K562 (cell line): ENCODE data around the gene IL11. TPM values are rescaled to one million over a fixed set of nuclear protein-coding genes. Genes with fewer than 3 reads are reported as not detected.

Source experiments
- ARID2 ChIP-seq: fragments of 450-650 bp; IDR thresholded peaks from 2 replicates; pipeline ENCODE4 v1.6.1; 2017; ENCODE audit warnings: antibody characterized with exemption, mild to moderate bottlenecking
- CBX5 ChIP-seq: IDR thresholded peaks from 2 replicates; pipeline ENCODE4 v1.6.1; 2014; ENCODE audit warnings: low read depth, borderline replicate concordance
- CBX8 ChIP-seq: fragments of 200-600 bp; sonication (generic); IDR thresholded peaks from 2 replicates; pipeline ENCODE4 v1.6.1; 2012; ENCODE audit warnings: borderline replicate concordance, mixed run types, low read depth, mild to moderate bottlenecking, moderate library complexity, mixed read lengths, low read length, control low read depth, inconsistent platforms; ENCODE audit not compliant: poor library complexity, severe bottlenecking; ENCODE audit errors: extremely low read depth
- CTBP1 ChIP-seq: fragments of 450-650 bp; IDR thresholded peaks from 2 replicates; pipeline ENCODE4 v1.6.1; 2016; ENCODE audit warnings: borderline replicate concordance
- DDX20 ChIP-seq: fragments of 450-650 bp; IDR thresholded peaks from 2 replicates; pipeline ENCODE4 v1.6.1; 2016; ENCODE audit warnings: missing genetic modification characterization, low read depth, mild to moderate bottlenecking, missing compliant biosample characterization, moderate library complexity
- ETV1 ChIP-seq: fragments of 450-650 bp; conservative IDR thresholded peaks from 2 replicates; pipeline ENCODE4 v1.6.1; 2016; ENCODE audit warnings: missing genetic modification characterization, control low read depth, low read depth, missing compliant biosample characterization
- HDGF ChIP-seq: fragments of 450-650 bp; IDR thresholded peaks from 2 replicates; pipeline ENCODE4 v1.6.1; 2016
- HNRNPK ChIP-seq: fragments of 200-400 bp; formaldehyde crosslinking; IDR thresholded peaks from one replicate; pipeline ENCODE4 v1.6.1; 2018; ENCODE audit warnings: mild to moderate bottlenecking, low read depth, low read length; ENCODE audit not compliant: poor library complexity, severe bottlenecking
- MTA3 ChIP-seq: fragments of 450-650 bp; formaldehyde crosslinking; IDR thresholded peaks from 2 replicates; pipeline ENCODE4 v1.6.1; 2017; ENCODE audit warnings: mild to moderate bottlenecking, borderline replicate concordance
- NCOA6 ChIP-seq: fragments of 450-650 bp; IDR thresholded peaks from 2 replicates; pipeline ENCODE4 v1.6.1; 2017; ENCODE audit warnings: mild to moderate bottlenecking
- NR1H2 ChIP-seq: sonication (generic); formaldehyde crosslinking; IDR thresholded peaks from 2 replicates; pipeline ENCODE4 v1.4.0; 2020; ENCODE audit warnings: mild to moderate bottlenecking, missing genetic modification reagents
- POLR3A ChIP-seq: IDR thresholded peaks from 2 replicates; pipeline ENCODE4 v1.6.1; 2011; ENCODE audit warnings: borderline replicate concordance, mild to moderate bottlenecking, moderate library complexity; ENCODE audit not compliant: insufficient read length, insufficient read depth; ENCODE audit errors: extremely low read depth
- PPARD ChIP-seq: fragments of 250-450 bp; sonication (Bioruptor Pico); IDR thresholded peaks from 2 replicates; pipeline ENCODE4 v1.8.0; 2022; ENCODE audit warnings: inconsistent platforms, mild to moderate bottlenecking, moderate library complexity
- PTBP1 ChIP-seq: fragments of 200-400 bp; formaldehyde crosslinking; IDR thresholded peaks from 2 replicates; pipeline ENCODE4 v1.6.1; 2017; ENCODE audit warnings: low read depth, low read length
- RAD21 ChIP-seq, 2 experiments: fragments of 250-450 bp in 1 of 2; fragments of 450-650 bp in 1 of 2; sonication (Bioruptor Pico) in 1 of 2; formaldehyde crosslinking in 1 of 2; IDR thresholded peaks in 1 of 2; conservative IDR thresholded peaks in 1 of 2; 2 replicates each; pipeline versions ENCODE4 v1.4.0 to v1.8.0; 2020 to 2022; ENCODE audit warnings: mild to moderate bottlenecking in 2 of 2, moderate library complexity in 1 of 2
- SAP30 ChIP-seq: fragments of 200-600 bp; sonication (generic); IDR thresholded peaks from 2 replicates; pipeline ENCODE4 v1.6.1; 2012; ENCODE audit warnings: borderline replicate concordance, low read depth, mild to moderate bottlenecking, moderate library complexity, low read length, control low read depth, inconsistent platforms; ENCODE audit not compliant: insufficient read depth, poor library complexity, severe bottlenecking
- SMARCA5 ChIP-seq: fragments of 450-650 bp; IDR thresholded peaks from 2 replicates; pipeline ENCODE4 v1.6.1; 2016
- STAT5B ChIP-seq: fragments of 250-450 bp; sonication (Bioruptor Pico); IDR thresholded peaks from 2 replicates; pipeline ENCODE4 v1.8.0; 2021; ENCODE audit warnings: mild to moderate bottlenecking, inconsistent platforms
- TCFL5 ChIP-seq: fragments of 250-450 bp; sonication (Bioruptor Pico); conservative IDR thresholded peaks from 2 replicates; pipeline ENCODE4 v1.6.1; 2021; ENCODE audit warnings: mild to moderate bottlenecking, moderate library complexity, matching md5 sums
- U2AF2 ChIP-seq: fragments of 200-400 bp; formaldehyde crosslinking; optimal IDR thresholded peaks from 2 replicates; pipeline ENCODE3; 2017; ENCODE audit warnings: low read depth, mild to moderate bottlenecking, low read length
- ZC3H11A ChIP-seq: IDR thresholded peaks from 2 replicates; pipeline ENCODE4 v1.6.1; 2012; ENCODE audit warnings: low read depth, low read length, improper control_type of control experiment
- ZHX1 ChIP-seq: fragments of 150-350 bp; conservative IDR thresholded peaks from 2 replicates; pipeline ENCODE4 v1.6.1; 2014; ENCODE audit warnings: low read length
- ZNF175 ChIP-seq: fragments of 200-800 bp; sonication (Bioruptor generic); IDR thresholded peaks from 2 replicates; pipeline ENCODE4 v1.6.1; 2016; ENCODE audit warnings: low read depth, mild to moderate bottlenecking, missing genetic modification characterization, missing compliant biosample characterization
- ZNF239 ChIP-seq: fragments of 250-450 bp; sonication (Bioruptor Pico); IDR thresholded peaks from 2 replicates; pipeline ENCODE4 v1.4.0; 2020; ENCODE audit warnings: mild to moderate bottlenecking
- ZNF263 ChIP-seq: sonication (generic); formaldehyde crosslinking; IDR thresholded peaks from 2 replicates; pipeline ENCODE4 v1.8.0; 2022; ENCODE audit warnings: mild to moderate bottlenecking, missing genetic modification reagents, borderline replicate concordance
- ZNF384 ChIP-seq: IDR thresholded peaks from 2 replicates; pipeline ENCODE4 v1.6.1; 2012; ENCODE audit warnings: low read depth, low read length, improper control_type of control experiment
- ZNF408 ChIP-seq: fragments of 250-450 bp; sonication (Bioruptor Pico); IDR thresholded peaks from 2 replicates; pipeline ENCODE4 v1.4.0; 2020; ENCODE audit warnings: low read depth, mild to moderate bottlenecking, moderate library complexity
- polyA plus RNA-seq, 8 experiments: library from polyadenylated mRNA; depleted of rRNA in 4 of 8; stranded (reverse) in 5 of 8; unstranded in 3 of 8; fragments of >200 nt; fragmentation: Nextera tagmentation in 2 of 8; fragmentation: Illumina TruSeq in 1 of 8; extraction: Ambion mirVana in 2 of 8; extraction: Trizol in 1 of 8; gene quantifications; 2 replicates each; pipeline versions ENCODE4 v1.2.1 to v1.2.3, GENCODE V29; 2011 to 2014; ENCODE audit warnings: inconsistent platforms in 1 of 8, missing spikeins in 1 of 8
- total RNA-seq, 7 experiments: library from RNA; depleted of rRNA in 6 of 7; stranded (reverse); fragments of >200 nt in 6 of 7; fragmentation: Illumina TruSeq in 2 of 7; extraction: Trizol in 2 of 7; gene quantifications; 2 replicates each; pipeline versions ENCODE4 v1.2.1 to v1.2.3, GENCODE V29; 2011 to 2021; ENCODE audit warnings: low replicate concordance in 1 of 7

IL11 gene
- total and polyA plus RNA-seq, 9 of the 15 experiments (the other 6 are each of a cell fraction or from before 2014, with no cell fraction given): 0.04 to 0.42 (median 0.06) TPM; not detected in 6

- TF ChIP-seq TCFL5 (CRISPR knock-in tag) (no peak), CTBP1 (peak; percentile 26; the same call in 1 of the 2 replicates), ZNF175 (CRISPR knock-in tag) (no peak), SMARCA5 (0 out of 2 replicates have a peak, but pooled peaks have one; percentile 64), ETV1 (tag) (no peak; the same call in 1 of the 2 replicates), HNRNPK (no peak), STAT5B (no peak), PTBP1 (peak; percentile 64; the same call in 1 of the 2 replicates), ZNF263 (CRISPR knock-in tag) (0 out of 2 replicates have a peak, but pooled peaks have one; percentile 47), DDX20 (tag) (no peak), U2AF2 (no peak), ARID2 (0 out of 2 replicates have a peak, but pooled peaks have one; percentile 12), CBX5 (no peak), ZNF384 (no peak), ZHX1 (no peak), MTA3 (peak; percentile 97), PPARD (CRISPR knock-in tag) (no peak), NCOA6 (no peak), ZNF408 (CRISPR knock-in tag) (no peak), ZC3H11A (no peak), RAD21 (CRISPR knock-in tag; conservative IDR thresholded peaks at IDR 0.05 in 1 of 2, IDR thresholded peaks at IDR 0.05 in 1 of 2) (no peak), NR1H2 (CRISPR knock-in tag) (no peak), CBX8 (no peak), ZNF239 (CRISPR knock-in tag) (no peak), POLR3A (no peak), SAP30 (no peak), HDGF (no peak)
Observed at GRCh38 chr19:55385724-55386492, 15.6 kb upstream of the IL11 start, which contains the start of gene RPL28 (continued).
